ENCODE data around the gene LPIN3.

LPIN3 gene

GRCh38 chr20:41377275-41377674 is 36.7 kb downstream of the LPIN3 start:
- TF ChIP-seq CTCF (IDR thresholded peaks at IDR 0.05) = no peak
- Histone ChIP-seq H3K36me3 (ENCODE audit: control insufficient read depth, insufficient read depth, low read length) (no peaks in the 10 kb centered on the region), H3K4me3 (ENCODE audit: low read depth, low read length) (no peak overlapping the region), H3K9me3 (ENCODE audit: control insufficient read depth, low read length) (no peaks in the 10 kb centered on the region), H3K79me2 (no peaks in the 10 kb centered on the region), H3K4me2 (ENCODE audit: low read length) (no peak overlapping the region), H3K9ac (no peak overlapping the region), H3K4me1 (no peaks in the 10 kb centered on the region), H3K27ac (no peak overlapping the region), H3K27me3 (ENCODE audit: control insufficient read depth, insufficient read depth, low read length) (no peaks in the 10 kb centered on the region), H2AFZ (no peak overlapping the region)

GRCh38 chr20:41379551-41379950 is 38.9 kb downstream of the LPIN3 start:
- Histone ChIP-seq H3K9me3 (ENCODE audit: control insufficient read depth, low read length) (no peaks in the 10 kb centered on the region), H3K27me3 (ENCODE audit: control insufficient read depth, insufficient read depth, low read length) (no peaks in the 10 kb centered on the region), H3K4me3 (ENCODE audit: low read depth, low read length) (no peak overlapping the region), H3K27ac (no peak overlapping the region), H3K4me1 (no peaks in the 10 kb centered on the region), H3K9ac (no peak overlapping the region), H2AFZ (no peak overlapping the region), H3K36me3 (ENCODE audit: control insufficient read depth, insufficient read depth, low read length) (no peaks in the 10 kb centered on the region), H3K79me2 (no peaks in the 10 kb centered on the region), H3K4me2 (ENCODE audit: low read length) (no peak overlapping the region)
- TF ChIP-seq CTCF (IDR thresholded peaks at IDR 0.05) = no peak

- no peaks in the 10 kb centered on the region for H3K27me3 ChIP-seq (ENCODE audit: control insufficient read depth, insufficient read depth, low read length)
- H3K79me2 ChIP-seq = no peaks in the 10 kb centered on the region
- no peak overlapping the region for H3K4me2 ChIP-seq (ENCODE audit: low read length)
- no peak for TF ChIP-seq CTCF (IDR thresholded peaks at IDR 0.05)
- H3K27ac ChIP-seq = no peak overlapping the region
- no peaks in the 10 kb centered on the region for H3K4me1 ChIP-seq
- H3K4me3 ChIP-seq (ENCODE audit: low read depth, low read length) = no peak overlapping the region
- H3K9ac ChIP-seq = no peak overlapping the region
- H3K36me3 ChIP-seq (ENCODE audit: control insufficient read depth, insufficient read depth, low read length) = no peaks in the 10 kb centered on the region
- H3K9me3 ChIP-seq (ENCODE audit: control insufficient read depth, low read length) = no peaks in the 10 kb centered on the region
- no peak overlapping the region for H2AFZ ChIP-seq
Measured at GRCh38 chr20:41380551-41381193, 40.1 kb downstream of the LPIN3 start.

DNA sequence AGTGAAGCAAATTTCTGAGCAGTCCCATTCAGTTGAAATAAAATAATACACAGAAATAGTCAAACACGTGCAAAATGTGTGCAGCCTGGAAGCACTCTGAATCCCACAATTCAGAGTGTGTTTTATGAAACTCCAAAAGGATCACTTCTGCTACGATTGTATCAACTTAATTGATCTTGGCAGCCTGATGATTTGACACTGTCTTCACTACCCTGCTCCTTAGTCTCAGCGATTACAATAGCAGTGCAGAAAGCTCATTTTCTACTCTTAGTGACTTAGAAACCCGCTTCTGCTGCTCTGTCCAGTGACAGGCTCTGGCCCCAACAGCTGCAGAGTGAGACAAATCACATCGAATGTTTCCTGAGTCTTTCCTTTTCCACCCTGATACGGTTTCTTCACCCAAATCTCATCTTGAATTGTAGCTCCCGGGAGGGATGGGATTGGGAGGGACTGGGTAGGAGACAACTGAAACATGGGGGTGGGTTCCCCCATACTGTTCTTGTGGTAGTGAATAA is 42.2 kb downstream of the LPIN3 start:
- Histone ChIP-seq H3K27me3 (ENCODE audit: control insufficient read depth, insufficient read depth, low read length) (no peaks in the 10 kb centered on the region), H3K9me3 (ENCODE audit: control insufficient read depth, low read length) (no peaks in the 10 kb centered on the region), H3K36me3 (ENCODE audit: control insufficient read depth, insufficient read depth, low read length) (no peaks in the 10 kb centered on the region), H3K4me1 (no peaks in the 10 kb centered on the region), H3K27ac (no peak overlapping the region), H2AFZ (no peak overlapping the region), H3K4me2 (ENCODE audit: low read length) (no peak overlapping the region), H3K79me2 (no peaks in the 10 kb centered on the region), H3K4me3 (ENCODE audit: low read depth, low read length) (no peak overlapping the region), H3K9ac (no peak overlapping the region)
- no peak for TF ChIP-seq CTCF (IDR thresholded peaks at IDR 0.05)

Data from parathyroid adenoma (tissue), 2 donors.